A673 (cell line): ENCODE data around the gene MTHFR.

Experiments used
- EZH2 ChIP-seq: fragments of 200-600 bp; sonication (generic); IDR thresholded peaks from 2 replicates; pipeline ENCODE4 v1.6.1; 2017; ENCODE audit warnings: borderline replicate concordance, low read depth, mild to moderate bottlenecking, mixed read lengths, antibody characterized with exemption, low read length; ENCODE audit not compliant: poor library complexity, severe bottlenecking
- TF ChIP-seq, protein P1 (sequence below): fragments of 300-800, 200-600 bp; sonication (generic); conservative IDR thresholded peaks from 2 replicates; pipeline ENCODE4 v1.5.1; 2017; ENCODE audit warnings: low read depth, mild to moderate bottlenecking, antibody characterized with exemption, low read length, moderate library complexity, mixed read lengths

DNA sequence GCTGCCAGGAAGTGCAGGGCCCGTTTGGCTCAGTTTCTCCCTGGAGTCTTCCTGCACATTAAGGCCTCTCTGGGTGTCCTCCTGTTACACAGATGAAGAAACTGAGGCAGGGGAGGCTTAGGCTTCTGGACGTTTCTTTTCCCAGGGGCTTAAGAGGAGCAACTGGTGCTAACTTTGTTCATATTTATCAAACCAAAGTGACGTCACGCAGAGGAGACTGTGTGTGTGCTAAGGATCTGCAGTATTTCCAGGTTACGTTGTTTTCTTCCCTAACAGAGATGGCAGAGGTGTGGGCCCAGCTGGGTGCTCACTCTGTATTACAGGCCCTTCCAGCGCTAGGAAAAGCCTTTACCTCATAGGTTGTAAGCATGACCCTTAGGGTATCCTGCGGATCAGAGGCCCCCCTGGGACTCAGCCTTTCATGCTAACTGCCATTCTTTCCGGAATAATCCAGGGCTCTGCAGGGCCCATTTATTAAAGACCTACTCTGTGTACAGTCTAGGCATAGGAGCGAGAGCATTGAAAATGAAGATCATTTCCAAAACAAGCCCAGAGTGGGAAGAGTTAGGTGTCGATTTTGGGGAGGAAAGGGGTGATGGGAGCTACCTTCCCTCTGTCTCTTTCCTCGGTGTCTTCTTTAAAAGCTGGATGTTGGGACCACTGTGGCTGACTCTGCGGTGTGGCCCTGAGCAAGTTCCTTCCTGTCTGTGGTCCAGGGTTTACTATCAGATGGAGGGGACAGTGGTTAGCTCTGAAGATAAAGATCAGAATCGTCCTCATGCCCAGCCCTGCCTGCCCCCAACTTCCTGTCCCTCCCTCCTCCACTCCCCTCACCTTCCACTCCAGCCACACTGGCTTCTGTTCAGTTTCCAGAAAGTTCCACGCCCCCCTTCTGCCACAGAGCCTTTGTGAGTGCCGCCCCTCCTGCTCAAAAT, 65.2 kb downstream of the MTHFR start:
- TF ChIP-seq, protein P1, sequence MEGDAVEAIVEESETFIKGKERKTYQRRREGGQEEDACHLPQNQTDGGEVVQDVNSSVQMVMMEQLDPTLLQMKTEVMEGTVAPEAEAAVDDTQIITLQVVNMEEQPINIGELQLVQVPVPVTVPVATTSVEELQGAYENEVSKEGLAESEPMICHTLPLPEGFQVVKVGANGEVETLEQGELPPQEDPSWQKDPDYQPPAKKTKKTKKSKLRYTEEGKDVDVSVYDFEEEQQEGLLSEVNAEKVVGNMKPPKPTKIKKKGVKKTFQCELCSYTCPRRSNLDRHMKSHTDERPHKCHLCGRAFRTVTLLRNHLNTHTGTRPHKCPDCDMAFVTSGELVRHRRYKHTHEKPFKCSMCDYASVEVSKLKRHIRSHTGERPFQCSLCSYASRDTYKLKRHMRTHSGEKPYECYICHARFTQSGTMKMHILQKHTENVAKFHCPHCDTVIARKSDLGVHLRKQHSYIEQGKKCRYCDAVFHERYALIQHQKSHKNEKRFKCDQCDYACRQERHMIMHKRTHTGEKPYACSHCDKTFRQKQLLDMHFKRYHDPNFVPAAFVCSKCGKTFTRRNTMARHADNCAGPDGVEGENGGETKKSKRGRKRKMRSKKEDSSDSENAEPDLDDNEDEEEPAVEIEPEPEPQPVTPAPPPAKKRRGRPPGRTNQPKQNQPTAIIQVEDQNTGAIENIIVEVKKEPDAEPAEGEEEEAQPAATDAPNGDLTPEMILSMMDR, result no peak
- TF ChIP-seq EZH2, result no peak
